Endodermal cell (in vitro differentiated cells): ENCODE results near the gene CEBPZOS. TPM values are rescaled to one million over a fixed set of nuclear protein-coding genes. Genes with fewer than 3 reads are reported as not detected.

Source experiments
- DNase-seq: peaks from one replicate; pipeline ENCODE4 v3.0.0-alpha.2; 2017
- H3K27ac ChIP-seq: 2 replicates; pipeline ENCODE4 v1.5.1; 2013; ENCODE audit warnings: mild to moderate bottlenecking, low read depth, low read length, moderate library complexity
- H3K27me3 ChIP-seq: 2 replicates; pipeline ENCODE4 v1.6.1; 2013; ENCODE audit warnings: mild to moderate bottlenecking, low read length, moderate library complexity; ENCODE audit not compliant: insufficient read depth, control insufficient read depth, poor library complexity, severe bottlenecking
- H3K36me3 ChIP-seq: 2 replicates; pipeline ENCODE4 v1.7.0; 2013; ENCODE audit warnings: mild to moderate bottlenecking, low read length, moderate library complexity; ENCODE audit not compliant: control insufficient read depth, insufficient read depth
- H3K4me1 ChIP-seq: one replicate; pipeline ENCODE4 v1.7.0; 2013; ENCODE audit warnings: low read length; ENCODE audit not compliant: control insufficient read depth, insufficient read depth
- H3K4me3 ChIP-seq: 2 replicates; pipeline ENCODE4 v1.5.1; 2013; ENCODE audit warnings: mild to moderate bottlenecking, low read length, moderate library complexity
- H3K9ac ChIP-seq: 2 replicates; pipeline ENCODE4 v1.6.1; 2013; ENCODE audit warnings: mild to moderate bottlenecking, low read length, moderate library complexity; ENCODE audit not compliant: poor library complexity, severe bottlenecking; ENCODE audit errors: extremely low read depth
- H3K9me3 ChIP-seq: 2 replicates; pipeline ENCODE4 v1.6.1; 2013; ENCODE audit warnings: mild to moderate bottlenecking, low read length, moderate library complexity; ENCODE audit not compliant: control insufficient read depth
- H3K27ac Mint-ChIP-seq: 2 replicates; pipeline ENCODE4 v1.8.0; 2020; ENCODE audit warnings: mixed read lengths
- H3K27me3 Mint-ChIP-seq: 2 replicates; pipeline ENCODE4 v1.8.0; 2021; ENCODE audit warnings: mild to moderate bottlenecking, mixed read lengths; ENCODE audit not compliant: insufficient read depth
- H3K36me3 Mint-ChIP-seq: 2 replicates; pipeline ENCODE4 v1.8.0; 2020; ENCODE audit warnings: low read depth, mixed read lengths
- H3K4me1 Mint-ChIP-seq: 2 replicates; pipeline ENCODE4 v1.8.0; 2020; ENCODE audit warnings: mixed read lengths
- H3K4me3 Mint-ChIP-seq: 2 replicates; pipeline ENCODE4 v1.8.0; 2020; ENCODE audit warnings: mild to moderate bottlenecking, moderate library complexity, mixed read lengths
- H3K9me3 Mint-ChIP-seq: 2 replicates; pipeline ENCODE4 v1.8.0; 2020; ENCODE audit warnings: mild to moderate bottlenecking, mixed read lengths
- WGBS, 2 experiments: methylation state at CpG; one replicate each; pipeline versions ENCODE4 v1.1.5 to v1.1.7; 2013; ENCODE audit warnings: missing lambda C conversion rate in 2 of 2, mixed read lengths in 1 of 2; ENCODE audit not compliant: insufficient coverage in 1 of 2, insufficient read length in 1 of 2; 5-methylcytosine and 5-hydroxymethylcytosine counted together
- total RNA-seq, 2 donors: library from RNA; stranded (reverse); fragmentation: NEBNext Ultra II Directional in 1 of 2; extraction: Animal tissue kit (Norgen Biotek cat#: 25700) in 1 of 2; gene quantifications; 2 replicates in 1 of 2; 3 replicates in 1 of 2; pipeline ENCODE4 v1.2.1, GENCODE V29; 2021
- TF ChIP-seq, protein P1 (sequence below): fragments of 200-600 bp; sonication (generic); conservative IDR thresholded peaks from 2 replicates; pipeline ENCODE4 v1.5.0; 2021; ENCODE audit warnings: antibody characterized with exemption, mild to moderate bottlenecking

Gene CEBPZOS
- total RNA-seq, 2 donors from 2014 or later = 4.4 to 11.8 TPM

DNA sequence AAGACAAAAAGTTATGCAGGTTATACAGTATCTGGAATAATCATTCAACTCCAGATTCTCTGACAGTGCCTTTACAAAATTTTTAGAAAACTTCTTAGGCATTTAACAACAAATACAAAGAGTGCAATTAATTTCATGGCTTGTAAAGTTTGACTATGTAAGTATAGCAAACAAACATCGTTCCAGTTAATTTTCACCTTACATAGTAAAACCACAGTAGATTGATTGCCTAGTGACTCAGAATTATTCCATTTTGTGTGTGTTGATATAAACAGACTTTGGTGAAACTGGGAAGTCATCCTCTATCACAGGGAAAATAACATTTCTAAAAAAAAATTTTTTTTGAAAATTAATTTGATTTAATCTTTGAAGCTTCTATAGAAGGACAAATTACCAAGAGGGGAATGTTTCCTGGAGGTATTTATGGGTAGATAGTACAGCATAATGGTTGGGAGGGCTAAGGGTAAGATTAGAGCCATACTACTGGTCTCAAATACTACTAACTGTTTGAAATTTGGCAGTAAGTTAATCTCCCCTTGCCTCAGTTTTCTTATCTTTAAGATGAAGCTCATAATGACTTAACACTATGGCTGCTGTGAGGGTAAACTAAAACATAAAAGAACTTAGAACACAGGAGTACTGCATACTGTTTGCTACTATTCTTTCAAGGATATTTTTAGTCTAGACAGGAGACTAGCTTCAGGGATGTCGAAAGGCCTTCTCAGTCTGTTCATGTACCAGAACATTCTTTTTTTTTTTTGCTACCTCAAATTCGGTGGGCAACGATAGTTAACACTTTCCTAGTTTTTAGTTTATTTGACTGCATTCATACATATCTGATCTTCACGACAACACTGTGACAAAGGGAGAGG, 54.8 kb downstream of the CEBPZOS start:
- Histone ChIP-seq H3K27me3 (no peaks in the 10 kb centered on the region), H3K4me1 (peaks cover 32% of the 10 kb centered on the region), H3K9ac (no peak overlapping the region), H3K9me3 (no peaks in the 10 kb centered on the region), H3K27ac (no peak overlapping the region), H3K4me3 (peak overlapping the region; percentile 65), H3K36me3 (peaks cover 96% of the 10 kb centered on the region)
- peaks cover 26% of the 10 kb centered on the region for H3K4me1 Mint-ChIP-seq
- peaks cover 63% of the 10 kb centered on the region for H3K36me3 Mint-ChIP-seq
- no peak for DNase-seq
- H3K27me3 Mint-ChIP-seq = no peaks in the 10 kb centered on the region
- TF ChIP-seq, protein P1, sequence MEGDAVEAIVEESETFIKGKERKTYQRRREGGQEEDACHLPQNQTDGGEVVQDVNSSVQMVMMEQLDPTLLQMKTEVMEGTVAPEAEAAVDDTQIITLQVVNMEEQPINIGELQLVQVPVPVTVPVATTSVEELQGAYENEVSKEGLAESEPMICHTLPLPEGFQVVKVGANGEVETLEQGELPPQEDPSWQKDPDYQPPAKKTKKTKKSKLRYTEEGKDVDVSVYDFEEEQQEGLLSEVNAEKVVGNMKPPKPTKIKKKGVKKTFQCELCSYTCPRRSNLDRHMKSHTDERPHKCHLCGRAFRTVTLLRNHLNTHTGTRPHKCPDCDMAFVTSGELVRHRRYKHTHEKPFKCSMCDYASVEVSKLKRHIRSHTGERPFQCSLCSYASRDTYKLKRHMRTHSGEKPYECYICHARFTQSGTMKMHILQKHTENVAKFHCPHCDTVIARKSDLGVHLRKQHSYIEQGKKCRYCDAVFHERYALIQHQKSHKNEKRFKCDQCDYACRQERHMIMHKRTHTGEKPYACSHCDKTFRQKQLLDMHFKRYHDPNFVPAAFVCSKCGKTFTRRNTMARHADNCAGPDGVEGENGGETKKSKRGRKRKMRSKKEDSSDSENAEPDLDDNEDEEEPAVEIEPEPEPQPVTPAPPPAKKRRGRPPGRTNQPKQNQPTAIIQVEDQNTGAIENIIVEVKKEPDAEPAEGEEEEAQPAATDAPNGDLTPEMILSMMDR = no peak
- peak overlapping the region; percentile 6 for H3K4me3 Mint-ChIP-seq
- no peaks in the 10 kb centered on the region for H3K9me3 Mint-ChIP-seq
- WGBS, 2 experiments = 73% methylated on average over 4 of the region's 5 CpGs; no CpG with 5 or more reads in 1 of the 2 experiments
- H3K27ac Mint-ChIP-seq = peak overlapping the region; percentile 45

Other genes starting within 250 kb of the CEBPZOS start
- gene STRN, start 230.0 kb upstream of the CEBPZOS start, total RNA-seq = 10 to 100 TPM; 44.0 to 50.6 TPM
- 10 to 100 TPM; 21.5 to 22.7 TPM for gene HEATR5B, start 112.1 kb upstream of the CEBPZOS start, total RNA-seq
- gene GPATCH11, start 112.0 kb upstream of the CEBPZOS start, total RNA-seq = 10 to 100 TPM in 1 of 2 donors, 1 to 10 TPM in 1; 8.8 to 15.9 TPM
- gene EIF2AK2, start 39.5 kb upstream of the CEBPZOS start, total RNA-seq = 10 to 100 TPM; 35.4 to 41.2 TPM
- gene SULT6B1, start 7.8 kb upstream of the CEBPZOS start, total RNA-seq = not detected
- gene CEBPZ, start 35.1 kb downstream of the CEBPZOS start, total RNA-seq = 10 to 100 TPM; 66.9 to 80.5 TPM
- gene NDUFAF7, start 35.2 kb downstream of the CEBPZOS start, total RNA-seq = 10 to 100 TPM; 41.4 to 54.4 TPM
- 10 to 100 TPM; 94.4 to 95.0 TPM for gene PRKD3, start 128.3 kb downstream of the CEBPZOS start, total RNA-seq
- 10 to 100 TPM; 15.9 to 17.7 TPM for gene QPCT, start 148.1 kb downstream of the CEBPZOS start, total RNA-seq